ENCODE results near the gene VWA2. TPM values are rescaled to one million over a fixed set of nuclear protein-coding genes. Genes with fewer than 3 reads are reported as not detected.

VWA2 gene
- total RNA-seq, 2 donors from 2014 or later = 1.7 to 2.0 TPM

DNA sequence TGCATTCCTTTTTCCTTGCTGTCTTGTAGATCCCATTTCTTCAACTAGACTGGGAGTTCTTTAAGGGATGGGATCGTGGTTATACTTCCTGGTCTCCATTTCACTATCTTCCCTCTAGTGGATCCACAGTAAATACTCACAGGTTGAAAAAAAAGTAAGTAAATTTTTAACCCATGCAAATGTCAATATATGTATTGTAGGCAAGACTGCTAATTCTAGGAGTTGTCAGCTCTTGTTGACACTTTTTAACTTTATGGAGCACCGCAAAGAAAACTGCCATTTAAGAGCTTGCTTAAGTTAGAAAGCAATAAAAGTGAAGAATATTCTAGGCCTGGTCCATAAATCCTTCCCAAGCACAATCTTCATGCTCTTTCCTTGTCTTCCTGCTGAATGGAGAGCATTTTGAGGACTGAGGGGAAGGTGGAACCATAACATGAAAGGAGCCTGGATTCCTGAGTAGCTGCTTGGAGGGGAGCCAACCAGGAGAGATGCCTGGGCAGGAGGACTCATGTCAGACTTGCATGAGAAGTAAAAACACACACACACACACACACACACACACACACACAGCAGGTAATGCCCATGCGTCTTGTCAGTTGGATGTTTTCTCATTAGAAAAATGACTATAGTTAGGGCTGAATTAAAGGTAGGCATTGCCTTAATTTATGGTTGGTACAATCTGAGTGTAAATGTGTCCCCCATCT lies 32.2 kb downstream of the VWA2 start:
- Mint-ChIP-seq H3K4me1 (peaks cover 5% of the 10 kb centered on the region), H3K9me3 (no peaks in the 10 kb centered on the region), H3K4me3 (no peak overlapping the region), H3K27me3 (ENCODE audit: insufficient read depth) (no peaks in the 10 kb centered on the region), H3K36me3 (ENCODE audit: low read depth) (no peaks in the 10 kb centered on the region), H3K27ac (no peak overlapping the region)
- TF ChIP-seq, protein P1, sequence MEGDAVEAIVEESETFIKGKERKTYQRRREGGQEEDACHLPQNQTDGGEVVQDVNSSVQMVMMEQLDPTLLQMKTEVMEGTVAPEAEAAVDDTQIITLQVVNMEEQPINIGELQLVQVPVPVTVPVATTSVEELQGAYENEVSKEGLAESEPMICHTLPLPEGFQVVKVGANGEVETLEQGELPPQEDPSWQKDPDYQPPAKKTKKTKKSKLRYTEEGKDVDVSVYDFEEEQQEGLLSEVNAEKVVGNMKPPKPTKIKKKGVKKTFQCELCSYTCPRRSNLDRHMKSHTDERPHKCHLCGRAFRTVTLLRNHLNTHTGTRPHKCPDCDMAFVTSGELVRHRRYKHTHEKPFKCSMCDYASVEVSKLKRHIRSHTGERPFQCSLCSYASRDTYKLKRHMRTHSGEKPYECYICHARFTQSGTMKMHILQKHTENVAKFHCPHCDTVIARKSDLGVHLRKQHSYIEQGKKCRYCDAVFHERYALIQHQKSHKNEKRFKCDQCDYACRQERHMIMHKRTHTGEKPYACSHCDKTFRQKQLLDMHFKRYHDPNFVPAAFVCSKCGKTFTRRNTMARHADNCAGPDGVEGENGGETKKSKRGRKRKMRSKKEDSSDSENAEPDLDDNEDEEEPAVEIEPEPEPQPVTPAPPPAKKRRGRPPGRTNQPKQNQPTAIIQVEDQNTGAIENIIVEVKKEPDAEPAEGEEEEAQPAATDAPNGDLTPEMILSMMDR (conservative IDR thresholded peaks at IDR 0.05) = no peak
- no peak for DNase-seq
- H3K9ac ChIP-seq (ENCODE audit: extremely low read depth, low read length, poor library complexity, severe bottlenecking) = no peak overlapping the region
- no peaks in the 10 kb centered on the region for H3K4me1 ChIP-seq (ENCODE audit: control insufficient read depth, insufficient read depth, low read length)
- H3K4me3 ChIP-seq (ENCODE audit: low read length) = no peak overlapping the region
- 96% methylated on average over 3 of the region's 3 CpGs; no CpG with 5 or more reads in 1 of the 2 experiments for WGBS, 2 experiments (ENCODE audit: insufficient coverage in 1 of 2, insufficient read length in 1 of 2)
- H3K27me3 ChIP-seq (ENCODE audit: control insufficient read depth, insufficient read depth, low read length, poor library complexity, severe bottlenecking) = no peaks in the 10 kb centered on the region
- H3K36me3 ChIP-seq (ENCODE audit: control insufficient read depth, insufficient read depth, low read length) = no peaks in the 10 kb centered on the region
- no peaks in the 10 kb centered on the region for H3K9me3 ChIP-seq (ENCODE audit: control insufficient read depth, low read length)
- H3K27ac ChIP-seq (ENCODE audit: low read depth, low read length) = no peak overlapping the region

DNA sequence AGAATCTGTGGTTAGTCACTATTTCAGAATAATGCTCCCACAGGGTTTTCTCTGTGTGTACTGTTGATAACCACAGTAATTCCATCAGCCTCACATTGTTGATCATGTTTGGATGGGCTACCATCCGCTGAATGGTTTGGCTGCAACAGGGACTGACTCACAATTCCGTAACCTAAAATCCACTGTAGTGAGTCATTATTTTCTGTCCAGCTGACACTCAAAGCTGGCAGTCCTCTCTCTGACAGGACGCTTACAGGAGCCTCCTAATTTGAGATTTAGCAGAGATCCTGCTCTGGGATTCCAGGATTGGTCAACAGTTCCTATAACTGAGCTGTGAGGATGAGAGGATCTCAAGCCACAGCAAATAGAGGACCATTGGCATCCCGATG lies 32.7 kb downstream of the VWA2 start:
- H3K4me1 ChIP-seq (ENCODE audit: control insufficient read depth, insufficient read depth, low read length) = no peaks in the 10 kb centered on the region
- no peak overlapping the region for H3K4me3 ChIP-seq (ENCODE audit: low read length)
- TF ChIP-seq, protein P1 (conservative IDR thresholded peaks at IDR 0.05) = no peak
- Mint-ChIP-seq H3K9me3 (no peaks in the 10 kb centered on the region), H3K27me3 (ENCODE audit: insufficient read depth) (no peaks in the 10 kb centered on the region), H3K4me1 (peaks cover 5% of the 10 kb centered on the region), H3K4me3 (no peak overlapping the region), H3K36me3 (ENCODE audit: low read depth) (no peaks in the 10 kb centered on the region), H3K27ac (no peak overlapping the region)
- no peaks in the 10 kb centered on the region for H3K9me3 ChIP-seq (ENCODE audit: control insufficient read depth, low read length)
- H3K9ac ChIP-seq (ENCODE audit: extremely low read depth, low read length, poor library complexity, severe bottlenecking) = no peak overlapping the region
- DNase-seq = no peak
- no peak overlapping the region for H3K27ac ChIP-seq (ENCODE audit: low read depth, low read length)
- no peaks in the 10 kb centered on the region for H3K27me3 ChIP-seq (ENCODE audit: control insufficient read depth, insufficient read depth, low read length, poor library complexity, severe bottlenecking)
- WGBS, 2 experiments (ENCODE audit: insufficient coverage in 1 of 2, insufficient read length in 1 of 2) = 90 to 91% methylated on average over 4 of the region's 4 CpGs
- no peaks in the 10 kb centered on the region for H3K36me3 ChIP-seq (ENCODE audit: control insufficient read depth, insufficient read depth, low read length)

DNA sequence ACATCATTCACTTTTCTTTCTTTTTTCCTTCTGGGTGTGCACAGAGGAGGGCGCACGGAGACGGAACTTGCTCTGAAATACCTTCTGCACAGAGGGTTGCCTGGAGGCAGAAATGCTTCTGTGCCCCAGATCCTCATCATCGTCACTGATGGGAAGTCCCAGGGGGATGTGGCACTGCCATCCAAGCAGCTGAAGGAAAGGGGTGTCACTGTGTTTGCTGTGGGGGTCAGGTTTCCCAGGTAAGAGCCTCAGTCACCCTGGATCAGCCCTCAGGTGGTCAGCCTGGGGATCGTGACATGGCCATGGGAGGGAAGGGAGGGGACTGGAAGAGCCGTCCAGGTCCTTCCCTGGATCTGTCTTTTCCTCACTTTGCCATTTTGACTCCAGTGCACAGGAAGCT lies 33.6 kb downstream of the VWA2 start:
- H3K9me3 Mint-ChIP-seq = no peaks in the 10 kb centered on the region
- TF ChIP-seq, protein P1 (conservative IDR thresholded peaks at IDR 0.05) = no peak
- WGBS, 2 experiments (ENCODE audit: insufficient coverage in 1 of 2, insufficient read length in 1 of 2) = 93 to 95% methylated on average over 4 to 6 of the region's 6 CpGs

More for the DNA sequence above, 33.6 kb downstream of the VWA2 start:
- Histone ChIP-seq H3K9ac (ENCODE audit: extremely low read depth, low read length, poor library complexity, severe bottlenecking) (no peak overlapping the region), H3K4me1 (ENCODE audit: control insufficient read depth, insufficient read depth, low read length) (no peaks in the 10 kb centered on the region), H3K4me3 (ENCODE audit: low read length) (no peak overlapping the region), H3K27ac (ENCODE audit: low read depth, low read length) (no peak overlapping the region), H3K36me3 (ENCODE audit: control insufficient read depth, insufficient read depth, low read length) (no peaks in the 10 kb centered on the region), H3K27me3 (ENCODE audit: control insufficient read depth, insufficient read depth, low read length, poor library complexity, severe bottlenecking) (no peaks in the 10 kb centered on the region), H3K9me3 (ENCODE audit: control insufficient read depth, low read length) (no peaks in the 10 kb centered on the region)
- no peak overlapping the region for H3K27ac Mint-ChIP-seq
- no peaks in the 10 kb centered on the region for H3K36me3 Mint-ChIP-seq (ENCODE audit: low read depth)
- H3K27me3 Mint-ChIP-seq (ENCODE audit: insufficient read depth) = no peaks in the 10 kb centered on the region
- H3K4me3 Mint-ChIP-seq = no peak overlapping the region
- H3K4me1 Mint-ChIP-seq = peaks cover 5% of the 10 kb centered on the region
- DNase-seq = no peak
